ENCODE data around the gene DFFA.
"Not testable (repeated sequence)": the region's sequence is repeated elsewhere in the genome, so short reads cannot be mapped to it uniquely, and the experiment has no call there.

The DFFA gene, protein sequence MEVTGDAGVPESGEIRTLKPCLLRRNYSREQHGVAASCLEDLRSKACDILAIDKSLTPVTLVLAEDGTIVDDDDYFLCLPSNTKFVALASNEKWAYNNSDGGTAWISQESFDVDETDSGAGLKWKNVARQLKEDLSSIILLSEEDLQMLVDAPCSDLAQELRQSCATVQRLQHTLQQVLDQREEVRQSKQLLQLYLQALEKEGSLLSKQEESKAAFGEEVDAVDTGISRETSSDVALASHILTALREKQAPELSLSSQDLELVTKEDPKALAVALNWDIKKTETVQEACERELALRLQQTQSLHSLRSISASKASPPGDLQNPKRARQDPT

DNA sequence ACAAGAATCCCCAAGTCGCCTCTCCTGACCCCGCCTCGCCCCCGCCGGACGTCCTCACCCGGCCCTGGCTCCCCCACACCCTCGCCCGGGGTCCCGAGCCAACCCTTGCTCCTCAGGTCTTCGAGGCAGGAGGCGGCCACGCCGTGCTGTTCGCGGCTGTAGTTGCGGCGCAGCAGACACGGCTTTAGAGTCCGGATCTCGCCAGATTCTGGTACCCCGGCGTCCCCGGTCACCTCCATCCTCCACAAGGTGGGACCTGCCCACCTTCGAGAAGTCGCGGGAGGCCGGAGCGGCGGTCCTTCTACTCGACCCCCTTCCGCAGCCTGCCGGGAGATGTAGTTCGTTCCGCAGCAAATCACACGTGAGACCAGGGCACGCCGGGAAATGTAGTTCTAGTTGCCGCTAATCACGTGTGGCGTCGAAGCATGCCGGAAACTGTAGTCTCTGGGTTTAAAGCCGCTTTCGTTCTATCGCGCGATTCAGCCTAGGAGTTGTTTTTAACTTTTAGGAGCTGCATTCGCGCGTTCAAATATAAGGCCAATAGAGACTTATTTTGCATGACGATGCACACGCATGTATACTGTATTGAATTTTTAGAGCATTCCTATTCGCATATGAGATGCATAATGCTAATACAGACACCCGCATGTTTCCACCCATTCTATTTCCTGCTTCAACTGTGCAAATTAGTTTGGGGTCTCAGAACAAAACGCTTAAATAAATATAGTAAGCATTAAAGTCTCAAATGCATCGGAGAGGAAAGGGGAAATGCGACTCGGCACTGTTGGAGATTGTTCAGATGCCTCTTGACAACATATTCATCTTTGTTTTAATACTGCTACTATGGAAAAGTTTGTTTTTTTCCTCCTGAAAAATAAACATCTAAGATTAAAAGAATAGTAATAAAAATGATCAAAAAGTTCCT, at the start of gene DFFA:
TSS of gene DFFA (minus strand) at position 310 of the 925 bp plus-strand sequence. CDS start at position 239, 71 bp downstream.
- DNase-seq = peak; percentile 81

DNA sequence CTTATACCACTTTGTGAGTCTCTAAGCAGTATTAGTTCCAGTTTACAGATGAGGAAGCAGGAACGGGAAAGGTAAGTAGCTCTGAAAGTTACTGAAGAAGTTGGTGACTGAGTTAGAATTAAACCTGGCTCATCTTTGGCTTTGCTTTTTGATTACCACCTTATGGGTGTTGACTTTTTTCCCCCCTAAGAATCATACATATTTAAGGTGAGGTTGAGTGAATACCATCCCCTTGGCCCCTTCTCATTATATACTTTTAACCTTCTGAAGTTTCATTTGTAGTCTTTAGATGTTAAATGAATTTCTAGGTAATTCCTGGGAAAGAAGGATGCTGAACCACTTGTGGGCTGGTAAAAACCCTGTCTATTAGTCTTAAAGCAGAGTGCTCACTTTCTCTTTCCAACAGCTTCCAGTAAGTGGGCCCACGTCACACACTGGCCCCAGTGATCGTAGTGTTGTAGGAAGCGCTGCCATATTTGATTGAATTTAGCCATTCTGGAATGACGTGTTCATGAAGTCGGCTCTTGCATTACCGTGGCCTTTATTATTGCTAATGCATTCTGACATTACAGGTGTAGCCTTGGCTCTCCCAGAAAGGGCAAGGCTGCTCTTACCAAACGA, 49.3 kb upstream of the DFFA start:
- DNase-seq = no peak

DNA sequence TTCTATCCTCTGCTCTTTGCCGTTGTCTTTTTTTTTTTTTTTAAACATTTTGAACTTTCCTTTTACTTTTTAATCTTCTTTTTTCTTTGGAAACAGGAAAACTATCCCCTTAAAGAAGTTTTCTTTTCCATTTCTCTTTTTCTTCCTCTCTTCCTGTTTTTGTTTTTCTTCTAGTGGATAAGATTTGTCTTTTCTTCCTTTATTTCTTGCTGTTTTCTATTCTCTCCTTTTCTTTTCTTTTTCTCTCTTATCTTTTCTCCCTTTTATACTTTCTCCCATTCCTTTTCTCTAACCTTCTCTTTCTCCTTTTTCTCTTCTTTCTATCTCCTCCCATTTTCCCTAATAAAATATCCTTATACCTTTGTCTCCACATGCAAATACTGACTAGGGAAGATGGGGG, 48.6 kb upstream of the DFFA start:
- DNase-seq = no peak

DNA sequence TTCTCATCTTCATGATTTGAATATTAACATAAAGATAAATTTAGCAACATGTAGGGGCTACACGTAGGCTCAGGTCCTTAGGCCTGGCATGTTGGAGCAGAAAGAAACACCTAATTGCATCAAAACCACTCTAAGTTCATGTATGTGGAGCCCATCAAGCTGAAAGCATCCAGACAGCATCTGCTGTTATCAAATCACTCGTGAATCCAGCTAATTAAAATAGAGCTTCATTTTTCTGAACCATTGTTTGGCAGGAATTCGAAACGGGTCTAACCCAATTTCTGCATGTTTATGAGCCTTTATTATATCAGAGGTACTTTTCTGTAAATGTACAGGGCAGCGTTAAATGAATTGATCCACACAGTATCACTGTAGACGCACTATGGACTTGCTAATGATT, 48.2 kb upstream of the DFFA start:
- no peak for DNase-seq

DNA sequence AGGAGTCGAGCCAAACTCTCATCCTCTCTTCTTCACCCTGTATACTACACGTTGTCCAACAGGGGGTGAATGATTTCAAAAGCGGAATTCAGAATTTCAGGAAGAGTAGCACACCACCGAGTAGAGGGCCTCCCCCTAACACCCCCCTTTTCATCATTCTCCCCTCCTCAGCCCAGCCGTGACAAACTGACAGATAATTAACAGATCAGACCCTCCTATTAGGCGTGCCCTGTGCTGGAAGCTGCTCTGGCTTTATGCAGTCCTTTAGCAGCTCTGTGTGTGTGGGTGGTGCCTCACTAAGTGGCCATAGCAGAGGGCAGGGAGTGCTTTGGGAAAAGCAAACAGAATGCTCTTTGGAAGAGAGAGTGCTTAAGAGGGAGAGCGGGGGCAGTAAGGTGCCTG, 46.7 kb upstream of the DFFA start:
- peak; percentile 75 for DNase-seq

DNA sequence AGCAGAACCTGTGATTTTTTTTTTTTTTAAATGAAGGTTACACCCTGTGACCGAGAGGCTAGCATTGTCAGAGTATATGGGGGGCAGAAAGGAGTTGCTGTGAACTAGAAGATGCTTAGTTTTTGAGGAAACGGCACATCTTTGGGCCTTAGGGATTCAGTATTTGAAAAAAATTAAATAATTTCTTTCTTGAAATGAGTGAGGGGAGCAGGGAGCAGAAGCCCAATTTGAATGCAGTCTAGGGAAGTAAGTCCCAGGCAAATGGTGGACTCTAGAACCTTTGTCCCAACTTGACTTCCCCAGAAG, 45.3 kb upstream of the DFFA start:
- no peak for DNase-seq

DNA sequence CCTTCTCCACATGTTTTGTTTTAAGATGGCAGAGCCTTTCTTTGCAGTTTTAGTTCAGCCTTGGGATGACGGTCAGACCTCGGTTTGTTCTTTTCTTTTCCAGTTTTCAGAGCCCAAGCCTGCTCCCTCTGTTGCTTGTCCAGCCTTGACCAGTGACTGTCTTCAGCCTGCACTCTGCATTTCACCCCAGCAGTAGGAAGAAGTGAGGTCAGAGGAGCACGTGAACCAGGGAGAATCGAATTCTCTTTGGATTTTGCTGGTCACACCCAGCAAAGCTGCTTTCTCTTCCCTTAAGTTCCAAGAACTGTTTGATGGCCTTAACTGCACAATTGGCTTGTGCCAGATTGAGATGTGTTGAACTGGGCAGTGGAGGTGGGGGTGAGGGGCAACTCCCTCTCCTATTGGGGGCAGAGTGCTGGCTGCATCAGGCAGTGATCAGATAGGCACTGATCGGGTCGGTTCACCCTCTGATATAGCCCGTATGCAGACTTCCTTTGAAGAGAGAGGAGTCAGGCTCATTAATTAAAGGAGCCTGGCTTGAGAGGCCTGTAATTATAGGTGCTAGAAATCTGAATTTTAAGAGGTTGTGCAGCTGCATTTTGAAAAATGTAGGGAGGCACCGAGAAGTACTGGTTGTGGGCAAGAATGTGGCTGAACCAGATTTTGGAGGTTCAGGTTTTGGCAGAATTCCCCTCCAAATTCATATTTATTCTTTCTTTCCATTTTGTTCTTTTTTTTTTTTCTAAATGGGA, 44.8 kb upstream of the DFFA start:
- DNase-seq = no peak

DNA sequence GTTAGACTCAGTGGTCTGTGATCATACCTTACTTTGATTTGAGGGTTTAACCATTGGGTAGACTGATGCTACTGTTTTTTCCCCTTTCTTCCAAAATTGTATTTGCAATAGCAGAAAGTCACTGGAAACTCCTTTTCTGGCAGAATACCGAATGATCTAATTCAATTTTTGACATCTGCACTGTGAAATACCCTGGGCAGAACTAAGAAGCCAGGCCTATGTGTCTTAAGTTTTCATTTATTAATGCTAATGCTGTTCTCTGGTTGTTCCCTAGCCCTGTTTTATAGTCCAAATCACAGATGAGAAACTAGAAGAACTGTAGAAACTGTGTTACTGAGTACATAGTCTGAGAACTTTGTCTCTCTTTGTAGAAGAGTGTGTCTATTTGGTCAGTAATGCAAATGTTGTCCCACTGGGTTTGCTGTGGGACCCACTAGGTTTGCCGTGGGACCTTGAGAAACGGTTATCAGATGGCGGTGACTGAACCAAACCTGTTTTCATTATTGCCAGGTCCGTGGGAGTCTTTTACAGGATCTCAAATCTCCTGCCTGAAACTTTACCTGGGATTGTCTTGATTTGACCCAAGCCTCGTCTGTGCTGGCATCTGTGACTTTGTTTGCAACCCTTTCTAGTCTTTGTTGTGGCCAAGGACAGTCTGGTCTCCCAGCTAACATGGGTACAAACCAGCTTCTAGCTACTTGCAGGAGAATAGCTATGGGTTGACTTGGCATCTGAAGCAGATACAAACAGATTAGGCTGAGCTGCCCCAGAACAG, 43.8 kb upstream of the DFFA start:
- no peak for DNase-seq

DNA sequence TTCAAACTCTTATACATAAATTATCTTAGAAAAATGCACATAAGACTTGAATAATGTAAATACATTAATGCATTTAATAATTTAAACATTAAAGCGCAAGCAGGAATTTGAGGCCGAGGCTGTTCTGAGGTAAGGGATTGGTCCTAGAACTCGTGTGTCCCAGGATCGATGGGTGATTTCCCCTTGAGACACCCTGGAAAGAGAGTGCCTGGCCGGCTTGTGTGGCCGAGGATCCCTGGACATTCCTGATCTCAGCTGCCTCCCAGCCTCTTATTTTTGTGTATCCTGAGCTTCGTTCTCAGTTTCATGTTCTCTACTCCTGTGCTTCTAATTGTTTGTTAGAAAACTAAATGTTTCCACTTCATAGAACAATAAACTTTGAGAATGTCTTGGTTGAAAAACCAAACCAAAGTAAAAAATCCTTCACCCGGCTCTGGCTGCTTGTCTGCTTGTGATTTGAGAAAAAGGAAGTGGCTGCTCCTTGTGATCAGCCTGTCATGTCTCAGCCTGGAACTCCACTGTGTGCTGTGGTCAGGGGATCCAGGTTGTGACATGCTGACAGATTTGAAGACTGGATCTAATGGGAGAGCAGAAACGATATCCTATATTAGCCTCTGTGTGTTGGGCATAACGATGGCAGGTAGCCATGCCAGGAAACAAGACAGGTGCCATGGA, 43.1 kb upstream of the DFFA start:
- DNase-seq = no peak

DNA sequence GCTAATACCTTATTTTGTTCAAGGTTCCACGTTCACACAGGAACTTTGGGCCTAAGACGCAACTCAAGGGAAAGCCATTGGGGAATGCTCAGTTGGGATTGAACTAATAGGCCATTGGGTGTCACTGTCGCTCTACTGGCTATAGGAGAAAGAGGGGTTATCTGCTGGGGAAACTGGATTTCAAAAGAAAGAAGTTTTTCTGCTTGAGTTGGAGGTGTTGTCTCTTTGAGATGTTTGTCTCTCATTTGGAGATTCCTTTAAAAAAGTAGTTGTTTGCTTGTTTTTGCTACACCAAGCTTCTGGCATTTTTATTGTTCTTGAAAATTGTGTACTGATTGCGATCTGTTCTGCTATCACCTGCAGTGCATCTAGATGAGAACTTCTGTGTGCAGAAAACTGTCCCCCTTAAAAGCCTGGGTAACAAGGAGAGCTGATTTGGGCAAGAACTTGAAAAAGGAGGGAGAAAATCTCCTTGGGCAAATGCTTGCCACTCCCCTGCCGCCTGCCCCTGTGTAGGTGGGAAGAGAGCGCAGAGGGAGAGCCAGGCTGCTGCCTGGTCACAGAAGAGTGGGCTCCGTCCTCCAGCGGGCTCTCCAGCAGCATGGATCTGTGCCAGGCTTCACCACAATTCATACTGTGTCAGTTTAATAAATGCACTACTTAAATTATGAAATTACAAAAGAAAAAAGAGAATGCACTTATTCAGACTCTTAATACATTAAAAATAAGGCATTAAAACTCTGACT, 42.3 kb upstream of the DFFA start:
- DNase-seq = peak; percentile 33

DNA sequence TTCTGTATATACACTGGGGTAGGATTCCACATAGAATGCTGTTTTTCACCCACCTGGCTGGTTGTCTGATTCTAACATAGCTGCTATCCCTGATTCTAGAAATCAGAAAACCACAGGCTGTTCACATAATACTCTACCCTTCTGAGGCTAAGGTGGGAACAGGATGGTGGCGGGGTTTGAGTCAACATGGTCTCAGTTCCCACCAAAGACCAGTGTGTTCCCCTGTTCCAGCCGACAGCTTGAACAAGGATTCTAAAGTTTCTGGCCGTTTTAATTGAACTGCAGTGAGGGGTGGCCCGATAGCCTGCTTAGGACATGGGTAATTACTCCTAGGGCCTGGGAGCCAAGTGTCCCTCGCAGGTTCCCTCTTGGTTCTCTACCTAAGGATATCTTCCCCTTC, 40.9 kb upstream of the DFFA start:
- no peak for DNase-seq

DNA sequence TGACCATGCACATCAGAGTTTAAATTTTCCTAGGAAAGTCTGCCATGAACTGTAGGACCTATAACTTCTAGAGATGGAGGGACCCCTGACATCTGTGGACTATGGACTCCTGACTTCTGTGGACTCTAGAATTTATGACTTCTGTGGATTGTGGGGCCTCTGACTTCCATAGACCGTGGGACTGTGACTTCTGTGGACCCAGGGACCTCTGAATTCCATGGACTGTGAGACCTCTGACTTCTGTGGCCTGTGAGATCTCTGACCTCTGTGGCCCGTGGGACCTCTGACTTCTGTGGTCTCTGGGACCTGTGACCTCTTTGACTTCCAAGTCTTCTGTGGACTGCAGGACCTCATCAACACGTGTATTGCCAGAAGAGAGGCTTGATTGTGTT, 39.2 kb upstream of the DFFA start:
- DNase-seq = no peak

DNA sequence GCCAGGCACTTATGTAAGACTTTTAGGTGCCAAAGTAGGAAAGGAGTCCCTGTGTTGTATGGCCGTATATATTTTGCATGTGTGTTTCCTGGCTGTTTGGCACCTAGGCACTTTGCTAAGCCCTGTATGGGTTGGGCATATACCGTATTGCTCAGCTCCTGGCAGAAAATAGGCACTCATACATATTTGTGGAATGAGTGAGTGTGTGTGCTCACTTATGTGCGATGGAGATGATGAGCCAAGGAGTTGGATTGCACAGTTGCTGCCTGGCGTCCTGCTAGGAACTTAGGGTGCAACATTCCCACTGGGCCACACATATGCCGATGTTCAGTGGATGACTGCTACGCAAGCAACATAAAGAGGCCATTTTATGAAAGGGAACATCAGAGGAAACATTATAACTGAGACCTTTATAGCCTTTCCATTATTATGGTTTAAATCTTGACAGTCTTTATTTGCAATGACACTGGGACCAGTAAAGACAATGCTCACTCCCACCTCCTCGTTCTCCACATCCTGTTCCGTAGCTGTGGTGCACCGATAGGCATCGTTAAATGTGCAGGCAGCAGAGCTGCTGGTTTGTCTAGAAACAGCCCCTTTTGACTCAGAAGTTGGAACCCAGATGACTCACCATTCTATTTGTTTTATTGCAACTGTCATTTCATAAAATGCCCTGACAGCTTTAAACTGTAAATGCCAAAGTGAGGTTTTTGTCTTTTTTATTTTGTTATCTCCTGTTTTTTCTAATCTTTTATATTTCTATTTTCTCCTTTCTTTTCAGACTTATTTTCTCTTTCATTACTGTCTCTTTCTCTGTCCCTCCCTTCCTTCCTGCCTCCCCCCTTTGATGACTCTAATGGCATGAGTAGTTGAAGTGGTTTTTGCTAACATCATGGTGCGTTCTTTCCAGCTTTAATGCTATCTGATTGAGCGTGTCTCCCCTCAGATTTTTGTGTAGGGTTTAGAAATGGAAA, 38.5 kb upstream of the DFFA start:
- DNase-seq = no peak

DNA sequence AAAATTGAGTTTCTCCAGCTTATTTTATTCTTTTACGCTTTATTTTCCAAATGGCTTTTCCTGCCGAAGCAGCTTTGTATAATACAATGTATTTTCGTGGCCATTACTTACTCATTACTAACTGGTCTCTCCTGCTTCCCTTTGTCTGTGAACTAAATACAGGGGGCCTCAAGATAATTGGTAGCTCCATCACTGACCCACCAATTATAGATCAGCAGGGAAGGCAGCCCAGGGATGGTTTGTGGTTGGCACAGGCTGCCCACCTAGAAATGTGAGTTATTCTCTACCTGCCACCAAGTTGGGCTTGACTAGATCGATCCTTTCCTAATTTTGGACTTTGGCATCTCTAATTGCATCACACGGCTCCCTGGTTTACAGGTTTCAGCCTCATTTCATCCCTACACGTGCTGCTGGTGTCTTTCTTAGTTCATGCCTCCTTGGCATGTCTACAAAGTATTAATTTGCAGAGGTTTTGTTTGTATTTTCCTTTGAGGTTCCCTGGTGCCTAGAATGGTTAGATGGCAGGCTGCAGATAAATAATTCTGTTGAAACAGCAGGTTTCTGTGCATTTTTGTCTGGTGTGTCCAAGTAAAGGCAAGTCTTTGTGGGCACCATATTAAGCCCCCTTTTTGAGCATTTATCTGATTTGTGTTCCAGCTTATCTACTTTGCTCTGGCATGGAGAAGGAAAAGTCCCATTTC, 37.6 kb upstream of the DFFA start:
- DNase-seq = no peak

DNA sequence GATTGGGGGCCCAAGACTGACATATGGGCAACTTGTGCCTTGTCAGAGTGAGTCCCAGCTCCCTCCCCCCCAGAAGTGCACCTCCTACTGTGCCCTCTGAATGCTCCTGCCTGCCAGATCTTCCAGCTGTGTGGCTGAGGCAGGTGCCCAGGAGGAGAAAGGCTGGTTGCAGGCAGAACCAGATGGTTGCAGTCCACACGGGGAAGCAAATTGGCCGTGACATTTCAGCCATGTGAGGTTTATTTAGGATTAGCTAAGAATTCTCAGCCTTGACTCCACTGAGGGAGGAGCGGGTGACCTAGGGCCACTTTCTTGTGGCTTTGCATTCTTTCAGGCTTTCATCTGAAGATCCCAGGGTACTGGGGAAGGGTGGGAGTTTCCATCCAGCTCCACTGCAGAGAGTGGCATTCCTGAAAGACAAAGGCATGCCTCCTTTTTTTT, 36.2 kb upstream of the DFFA start:
- no peak for DNase-seq

DNA sequence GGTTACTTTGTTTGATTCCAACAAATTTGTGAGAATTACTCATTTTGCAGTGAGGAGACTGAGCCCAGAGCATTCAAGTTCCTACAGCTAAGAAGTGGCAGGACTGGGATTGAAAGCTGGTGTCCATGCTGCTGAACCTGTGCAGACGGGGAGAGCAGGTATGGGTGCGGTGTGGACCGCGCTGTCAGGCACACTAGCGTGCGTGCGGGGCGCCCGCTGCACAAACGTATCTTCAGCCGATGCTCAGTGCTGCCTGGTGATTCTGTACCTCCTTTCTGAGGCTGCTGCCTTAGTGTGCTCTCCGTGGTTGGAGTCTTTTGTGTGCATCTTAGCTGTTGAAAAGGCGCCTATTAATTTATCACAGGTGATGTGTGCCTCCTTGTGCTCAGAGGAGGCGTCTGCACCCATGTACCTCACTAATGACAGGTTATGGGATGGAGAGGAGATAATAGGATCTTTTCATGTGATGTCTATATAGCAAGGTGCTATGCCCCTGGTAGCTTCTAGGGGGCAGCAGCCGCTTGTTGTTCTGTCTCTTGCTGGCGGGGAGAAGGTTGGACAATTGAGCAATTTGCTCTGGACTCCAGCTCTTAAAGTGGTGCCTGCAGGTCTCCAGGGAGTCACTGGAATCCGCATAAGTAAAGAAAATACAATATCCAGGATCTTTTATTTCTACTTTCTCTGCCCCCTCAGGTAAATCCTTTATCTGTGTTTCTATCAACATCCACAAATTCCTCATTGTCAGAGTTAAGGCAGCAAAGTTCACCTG, 35.0 kb upstream of the DFFA start:
- peak; percentile 79 for DNase-seq

DNA sequence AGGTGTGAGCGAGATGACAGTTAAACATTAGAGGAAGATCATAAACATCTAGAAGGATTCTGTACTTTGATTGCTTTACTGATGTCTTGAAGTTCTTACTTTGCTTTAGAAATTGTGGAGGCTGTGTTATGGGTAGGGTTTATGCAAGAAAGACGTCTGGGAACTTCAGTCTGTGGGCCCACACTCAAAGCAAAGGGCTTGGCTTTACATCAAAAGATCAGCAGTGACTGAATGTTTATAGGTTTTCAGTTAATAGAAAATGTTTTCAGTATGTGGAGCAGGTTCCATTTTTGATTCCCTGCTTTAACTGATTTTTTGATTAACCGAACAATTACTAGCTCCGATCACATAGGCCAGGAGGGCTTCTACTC, 34.3 kb upstream of the DFFA start:
- no peak for DNase-seq

DNA sequence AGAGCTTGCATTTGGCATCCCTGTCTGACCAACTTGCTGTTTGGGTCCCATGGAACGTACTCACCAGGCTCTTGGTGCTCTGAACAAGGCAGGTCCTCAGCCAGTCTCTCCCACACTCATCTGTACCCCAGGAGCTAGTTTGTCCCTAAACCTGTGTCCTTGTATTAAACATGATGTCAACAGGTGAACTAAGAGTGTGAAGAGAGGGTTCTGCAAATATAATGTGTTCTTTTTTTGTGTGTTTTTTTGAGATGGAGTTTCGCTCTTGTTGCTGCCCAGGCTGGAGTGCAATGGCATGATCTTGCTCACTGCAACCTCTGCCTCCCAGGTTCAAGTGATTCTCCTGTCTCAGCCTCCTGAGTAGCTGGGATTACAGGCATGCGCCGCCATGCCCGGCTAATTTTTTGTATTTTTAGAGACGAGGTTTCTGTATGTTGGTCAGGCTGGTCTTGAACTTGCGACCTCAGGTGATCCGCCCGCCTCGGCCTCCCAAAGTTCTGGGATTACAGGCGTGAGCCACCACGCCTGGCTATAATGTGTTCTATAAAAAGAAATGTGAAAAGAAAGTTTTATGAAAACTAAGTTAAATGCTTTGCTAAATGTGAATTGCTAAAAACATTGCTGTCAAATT, 33.8 kb upstream of the DFFA start:
- not testable (repeated sequence) for DNase-seq
